RCC 7860 (cell line): ENCODE measurements around the gene TMEM255B.

ENCODE experiments used
- DNase-seq: peaks from one replicate; pipeline ENCODE4 v3.0.0-alpha.2; 2015; ENCODE audit warnings: low spot score
- FAIRE-seq: peaks from 2 replicates; lab custom pipeline; 2012; peaks lifted over from hg19 to GRCh38; lab: Jason Lieb, UNC

The TMEM255B gene

DNA sequence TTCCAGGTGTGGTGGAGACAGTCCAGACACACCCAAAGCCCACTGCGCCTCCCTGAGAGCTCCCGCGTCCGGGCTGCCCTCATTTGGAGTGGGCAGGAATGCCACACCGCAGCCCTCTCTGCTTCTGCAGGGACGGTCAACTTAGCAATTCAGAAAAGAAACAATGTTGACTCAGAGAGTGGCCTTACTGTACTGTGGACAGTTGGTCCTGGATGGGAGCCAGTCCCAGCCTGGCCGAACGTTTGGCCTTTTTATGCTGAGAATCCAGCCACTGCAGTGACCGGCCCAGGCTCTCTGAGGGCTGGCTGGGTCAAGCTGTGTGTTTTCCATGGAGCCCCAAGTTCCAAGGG, 97.7 kb downstream of the TMEM255B start:
- FAIRE-seq = peak; percentile 89

DNA sequence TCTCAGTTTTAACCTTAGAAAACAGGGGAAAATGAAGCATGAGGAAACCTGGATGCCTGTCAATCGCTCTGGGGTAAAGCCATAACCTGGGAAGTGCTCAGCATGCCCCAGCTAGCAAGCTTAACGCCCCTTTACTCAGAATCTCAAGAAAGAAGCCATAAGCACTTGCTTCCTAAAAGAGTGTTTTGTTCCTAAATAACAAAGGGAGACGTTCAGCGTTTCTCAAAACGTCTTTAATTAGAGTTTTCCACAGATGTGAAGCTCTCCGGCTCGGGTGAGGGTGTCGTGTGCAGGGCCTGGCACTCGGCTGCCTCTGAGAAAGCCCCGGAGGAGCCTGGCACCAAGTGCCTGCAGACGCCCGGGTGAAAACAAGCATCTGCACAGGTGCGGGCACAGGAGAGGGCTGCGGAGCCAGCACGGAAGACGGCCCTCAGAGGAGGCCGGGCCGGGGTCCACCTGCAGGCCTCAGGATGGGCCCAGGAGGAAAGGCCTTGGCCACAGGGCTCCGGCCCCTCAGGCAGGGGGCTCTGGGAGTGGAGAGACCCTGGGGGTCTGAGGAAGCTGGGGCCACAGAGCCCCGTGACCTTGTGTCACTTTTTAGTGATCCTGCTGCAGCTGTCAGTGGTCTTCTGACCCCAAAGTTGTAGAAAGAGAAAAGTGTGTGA, 98.6 kb downstream of the TMEM255B start:
- FAIRE-seq (no peak), DNase-seq (no peak)

More for the DNA sequence above, 97.7 kb downstream of the TMEM255B start:
- peak; percentile 65 for DNase-seq

DNA sequence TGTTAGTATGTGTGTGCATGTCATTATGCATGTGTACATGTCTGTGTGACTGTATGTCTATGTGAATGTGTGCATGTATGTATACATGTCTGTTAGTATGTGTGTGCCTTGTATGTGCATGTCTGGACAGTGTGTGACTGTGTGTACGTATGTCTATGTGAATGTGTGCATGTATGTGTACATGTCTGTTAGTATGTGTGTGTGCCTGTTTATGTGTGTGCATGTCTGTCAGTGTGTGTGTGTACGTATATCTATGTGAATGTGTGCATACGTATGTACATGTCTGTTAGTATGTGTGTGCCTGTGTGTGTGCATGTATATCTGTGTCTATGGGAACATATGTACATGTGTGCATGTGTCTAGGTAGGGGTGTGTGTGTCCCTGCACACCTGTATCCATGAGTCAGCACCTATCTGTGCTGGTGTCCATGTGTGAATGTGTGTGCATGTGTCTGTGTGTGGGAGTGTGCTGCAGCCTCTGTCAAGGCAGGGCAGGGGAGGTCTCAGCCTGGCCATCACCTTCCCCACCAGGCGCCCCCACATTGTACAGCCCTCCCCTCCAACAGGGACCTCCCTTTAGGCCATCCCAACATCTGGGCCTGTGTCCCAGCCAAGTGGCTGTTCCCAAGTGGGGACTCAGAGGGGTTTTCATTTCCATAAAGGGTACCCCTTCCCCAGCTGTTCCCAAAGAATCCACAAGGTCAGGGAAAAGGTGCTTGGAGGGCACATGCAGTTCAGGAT, 100.5 kb downstream of the TMEM255B start:
- no peak for FAIRE-seq
- no peak for DNase-seq

DNA sequence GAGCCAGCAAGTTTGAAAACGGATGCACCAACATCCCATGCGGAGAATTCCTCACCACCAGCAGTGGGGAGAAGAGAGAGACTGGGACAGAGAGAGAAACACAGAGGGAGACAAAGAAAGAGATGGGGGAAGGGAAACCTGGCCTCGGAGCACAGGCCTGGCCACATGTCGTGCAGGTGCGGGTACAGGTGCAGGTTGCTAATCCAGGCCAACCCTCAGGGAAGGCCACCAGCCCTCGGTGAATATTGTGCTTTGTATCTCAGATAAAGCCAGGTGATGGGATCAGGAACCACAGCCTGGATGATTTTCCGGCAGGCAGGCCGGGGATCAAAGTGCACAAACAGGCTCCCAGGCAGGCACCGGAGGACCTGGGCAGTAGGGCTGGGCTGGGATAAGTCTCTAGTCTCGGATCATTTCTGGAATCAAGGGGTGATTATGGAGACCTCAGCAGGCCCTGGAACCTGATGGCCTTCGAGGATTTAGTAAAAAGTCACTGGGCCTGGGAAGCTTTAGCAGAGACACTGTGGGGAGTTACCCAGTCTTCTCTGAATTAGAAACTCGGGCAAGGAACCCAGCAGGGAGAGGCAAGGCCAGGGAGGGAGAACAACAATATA, 101.1 kb downstream of the TMEM255B start:
- FAIRE-seq = no peak
- no peak for DNase-seq

DNA sequence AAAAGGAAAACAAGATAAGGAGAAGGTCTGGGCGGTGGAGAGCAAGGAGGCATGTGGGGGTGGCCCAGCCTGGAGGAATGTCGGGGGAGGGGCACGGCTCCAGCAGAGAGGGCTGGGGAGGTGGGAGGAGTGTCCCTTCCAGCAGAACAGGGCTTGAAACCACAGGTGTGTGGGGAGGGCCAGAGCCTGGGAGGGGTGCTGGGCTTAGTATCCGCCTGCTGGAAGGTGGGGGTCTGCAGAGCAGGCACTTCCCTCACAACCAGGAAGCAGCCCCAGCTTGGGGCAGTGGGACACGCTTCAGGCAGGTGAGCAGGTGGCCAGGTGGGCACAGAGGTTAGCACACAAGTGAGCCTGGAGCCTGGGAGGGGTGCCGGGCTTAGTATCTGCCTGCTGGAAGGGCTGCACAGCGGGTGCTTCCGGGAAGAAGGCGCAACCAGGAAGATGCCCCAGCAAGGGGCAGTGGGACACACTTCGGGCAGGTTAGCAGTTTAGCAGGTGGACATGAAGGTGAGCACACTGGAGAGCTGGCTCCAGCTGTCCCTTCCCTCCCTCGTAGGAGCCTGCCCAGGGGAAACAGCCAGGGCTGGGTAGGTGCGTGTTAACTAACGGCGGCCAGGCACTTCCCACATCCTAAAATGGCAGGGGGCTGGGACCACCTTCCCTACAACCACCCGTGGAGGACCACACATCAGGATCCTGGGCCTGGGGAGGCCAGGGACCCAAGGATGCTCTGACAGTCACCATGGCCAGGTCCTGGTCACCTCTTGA, 101.8 kb downstream of the TMEM255B start:
- FAIRE-seq (no peak), DNase-seq (no peak)

DNA sequence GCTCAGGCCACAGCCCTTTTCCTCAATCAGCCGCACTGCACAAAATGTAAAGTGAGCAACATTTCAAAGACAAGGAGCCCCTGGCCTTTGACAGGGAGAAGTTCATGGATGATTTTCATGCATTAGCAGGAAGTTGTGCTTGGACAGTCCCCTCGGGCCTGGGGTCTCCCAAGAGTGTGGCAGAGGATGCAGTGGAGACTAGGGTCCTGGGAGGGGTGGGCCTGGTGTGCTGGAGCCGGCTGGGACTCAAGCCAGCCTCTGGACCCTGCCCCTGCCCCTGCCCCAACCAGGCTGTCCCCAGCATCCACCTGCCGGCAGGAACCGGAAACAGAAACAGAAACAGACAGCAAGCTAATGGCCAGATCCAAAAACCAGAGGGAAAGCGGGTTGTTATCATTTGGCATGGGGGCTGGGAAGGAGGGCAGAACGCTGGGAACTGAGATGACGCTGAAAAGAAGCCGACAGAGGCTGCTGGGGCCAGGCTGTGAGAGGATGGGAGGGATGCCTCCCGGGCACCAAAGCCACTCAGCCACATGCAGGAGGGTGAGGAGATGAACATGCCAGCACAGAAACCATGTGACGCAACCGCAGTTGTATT, 102.5 kb downstream of the TMEM255B start:
- FAIRE-seq = no peak
- no peak for DNase-seq

DNA sequence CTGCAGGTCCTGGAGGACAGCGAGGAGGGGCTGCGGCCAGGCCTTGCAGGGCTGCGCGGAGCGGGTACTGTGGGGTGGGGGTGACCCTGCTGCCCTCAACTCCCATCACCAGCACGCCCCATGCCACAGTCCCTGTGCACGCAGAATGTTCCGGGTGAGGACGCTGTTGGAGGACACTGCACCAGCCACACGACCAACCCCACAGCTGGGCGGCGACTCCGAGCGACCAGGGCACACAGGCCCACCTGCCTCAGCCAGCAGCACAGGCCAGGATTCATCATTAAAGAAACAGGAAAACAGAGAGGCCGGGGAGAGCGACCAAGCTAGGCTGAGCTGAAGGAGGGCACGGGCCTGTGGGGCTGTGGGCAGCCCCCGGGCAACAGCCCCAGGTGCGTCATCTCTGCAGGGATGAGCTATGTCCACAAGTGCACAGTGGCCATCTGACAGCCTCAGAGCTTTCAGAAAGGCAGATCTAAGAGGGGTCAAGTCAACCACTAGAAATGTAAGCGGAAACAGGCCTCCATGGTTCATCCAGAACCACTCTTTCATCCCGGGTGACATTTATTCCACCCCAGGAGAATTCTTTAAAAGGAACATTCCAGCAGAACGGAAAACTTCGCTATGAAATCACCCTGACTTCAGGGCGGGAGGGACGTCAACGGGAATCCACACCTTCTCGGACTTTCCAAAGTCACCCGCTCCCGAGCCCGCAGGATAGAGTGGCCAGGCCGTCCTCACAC, 103.3 kb downstream of the TMEM255B start:
- FAIRE-seq = no peak
- no peak for DNase-seq

DNA sequence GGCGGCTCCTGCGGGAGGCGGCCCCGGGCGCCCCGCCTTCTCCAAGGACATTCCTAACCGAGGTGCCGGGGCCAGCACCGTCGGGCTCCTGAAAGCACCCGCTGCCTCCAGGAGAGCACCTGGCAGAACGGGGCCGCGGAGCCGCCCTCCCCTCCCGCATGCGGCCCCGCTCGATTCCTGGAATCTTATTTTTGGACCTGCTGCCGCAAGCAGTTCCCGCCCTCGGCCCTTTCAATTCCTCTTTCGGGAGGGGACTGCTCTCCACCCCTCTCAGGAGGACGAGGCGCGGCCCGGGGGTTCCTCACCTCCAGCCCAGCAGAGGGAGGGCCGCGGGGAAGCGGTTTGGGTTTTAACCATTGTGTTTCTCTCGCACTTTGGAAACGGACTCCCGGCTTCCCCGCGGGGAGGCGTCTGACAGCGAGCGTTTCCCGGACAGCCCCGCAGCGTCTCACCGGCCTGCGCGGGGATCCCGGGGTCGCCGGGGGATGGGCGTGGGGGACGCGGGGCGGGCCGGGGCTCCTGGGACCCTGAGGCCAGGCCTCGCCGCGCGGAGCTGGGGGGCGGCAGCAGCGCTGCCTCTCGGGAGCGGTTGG, 104.0 kb downstream of the TMEM255B start:
- FAIRE-seq = no peak
- no peak for DNase-seq

DNA sequence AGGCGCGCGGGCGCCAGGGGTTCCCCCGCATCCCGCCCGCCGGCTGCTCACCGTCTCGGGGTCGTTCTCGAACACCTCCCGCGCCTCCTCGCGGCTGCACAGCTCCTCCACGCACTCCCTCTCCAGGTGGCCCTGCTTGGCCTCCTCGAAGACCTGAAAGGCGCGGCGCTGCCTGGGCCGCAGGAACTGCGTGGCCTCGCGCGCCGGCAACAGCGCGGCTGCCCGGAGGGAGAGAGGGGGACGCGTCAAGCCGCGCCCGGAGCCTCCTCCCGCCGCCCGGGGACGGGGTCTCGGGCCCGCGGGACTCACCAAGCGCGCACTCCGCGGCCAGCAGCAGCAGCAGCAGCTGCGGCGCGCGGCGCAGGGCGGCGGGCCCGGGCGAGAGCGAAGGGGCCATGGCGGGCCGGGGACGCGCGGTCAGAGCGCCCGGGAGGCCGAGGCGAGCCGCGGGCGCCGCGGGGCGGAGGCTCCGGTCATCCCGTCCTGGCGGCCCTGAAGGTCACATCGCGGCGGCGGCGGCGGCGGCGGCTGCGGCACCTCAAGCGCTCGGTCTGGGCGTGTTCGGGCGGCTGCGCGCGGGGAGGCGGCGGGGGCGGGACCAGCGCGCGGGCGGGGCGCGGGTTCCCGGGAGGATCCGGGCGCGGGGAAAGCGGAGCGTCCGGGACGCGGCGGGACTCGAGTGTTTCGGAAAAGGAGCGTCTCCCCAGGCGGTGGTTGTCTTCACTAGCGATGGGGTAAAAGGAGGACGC, 104.7 kb downstream of the TMEM255B start, which contains the start of gene GAS6:
Gene GAS6 (minus strand): TSS at position 553 of the 749 bp plus-strand sequence. CDS start 156 bp downstream, at position 397.
- FAIRE-seq (no peak), DNase-seq (no peak)

DNA sequence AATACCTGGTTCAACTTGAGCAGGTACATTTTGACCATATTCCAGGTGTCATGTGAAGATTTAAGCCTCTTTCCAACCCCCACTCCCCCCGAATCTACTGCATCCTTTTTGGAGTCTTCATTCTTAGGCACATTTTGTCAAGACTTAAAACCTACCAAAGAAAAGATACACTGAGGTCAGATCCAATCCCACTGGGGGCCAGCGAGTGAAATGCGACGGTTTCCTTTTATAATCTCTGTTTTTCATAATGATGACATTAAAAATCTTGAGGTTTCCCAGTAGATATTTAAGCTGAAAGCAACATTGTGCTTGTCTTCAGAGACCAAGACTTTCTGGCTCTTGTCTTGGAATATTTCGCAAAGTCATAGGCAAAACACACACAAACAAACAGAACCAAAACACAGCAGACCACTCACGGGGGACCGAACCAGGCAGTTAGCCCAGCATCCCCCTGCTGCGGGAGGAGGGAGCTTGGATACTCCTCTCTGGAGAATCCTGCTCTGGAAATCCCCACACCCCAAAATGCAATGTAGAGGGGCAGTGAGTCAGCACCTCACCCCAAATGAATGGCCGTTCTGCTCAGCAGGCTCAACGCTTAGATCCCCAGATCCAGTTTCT, 105.4 kb downstream of the TMEM255B start:
- no peak for FAIRE-seq

DNA sequence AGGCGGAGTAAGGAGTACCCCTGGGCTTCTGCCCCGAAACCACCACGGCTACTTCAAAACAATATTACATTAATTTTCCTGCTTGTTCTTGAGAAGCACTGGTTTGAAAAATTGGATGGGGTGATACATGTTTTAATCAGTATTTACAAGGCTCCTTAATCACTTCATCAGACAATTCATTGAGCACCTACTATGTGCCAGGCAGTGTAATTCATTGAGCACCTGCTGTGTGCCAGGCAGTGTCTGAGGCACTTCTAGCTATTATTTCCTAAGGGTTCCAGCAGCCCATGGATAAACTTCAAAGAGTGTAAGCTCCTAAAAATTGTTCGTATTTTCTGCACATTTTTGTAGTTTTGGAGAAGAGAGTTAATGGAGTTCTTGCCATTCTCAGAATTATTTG, 106.4 kb downstream of the TMEM255B start:
- DNase-seq = no peak
- no peak for FAIRE-seq

More for the DNA sequence above, 105.4 kb downstream of the TMEM255B start:
- no peak for DNase-seq
